HUES48 (cell line): ENCODE results near the gene PAX5.

ENCODE experiments used
- H3K27ac ChIP-seq: one replicate; pipeline ENCODE4 v1.7.0; 2013; ENCODE audit warnings: low read depth, low read length, inconsistent platforms
- H3K27me3 ChIP-seq: 2 replicates; pipeline ENCODE4 v1.6.1; 2013; ENCODE audit warnings: mild to moderate bottlenecking, low read length; ENCODE audit not compliant: control insufficient read depth, insufficient read depth
- H3K36me3 ChIP-seq: 2 replicates; pipeline ENCODE4 v1.6.1; 2013; ENCODE audit warnings: low read length; ENCODE audit not compliant: control insufficient read depth, insufficient read depth
- H3K4me1 ChIP-seq: 2 replicates; pipeline ENCODE4 v1.6.1; 2013; ENCODE audit warnings: mild to moderate bottlenecking, low read length; ENCODE audit not compliant: control insufficient read depth, insufficient read depth
- H3K4me3 ChIP-seq: 2 replicates; pipeline ENCODE4 v1.5.1; 2013; ENCODE audit warnings: mild to moderate bottlenecking, low read depth, low read length
- H3K9ac ChIP-seq: 2 replicates; pipeline ENCODE4 v1.6.1; 2013; ENCODE audit warnings: mild to moderate bottlenecking, low read depth, low read length, moderate library complexity
- H3K9me3 ChIP-seq: 2 replicates; pipeline ENCODE4 v1.6.1; 2013; ENCODE audit warnings: low read length; ENCODE audit not compliant: control insufficient read depth, insufficient read depth

PAX5 gene

DNA sequence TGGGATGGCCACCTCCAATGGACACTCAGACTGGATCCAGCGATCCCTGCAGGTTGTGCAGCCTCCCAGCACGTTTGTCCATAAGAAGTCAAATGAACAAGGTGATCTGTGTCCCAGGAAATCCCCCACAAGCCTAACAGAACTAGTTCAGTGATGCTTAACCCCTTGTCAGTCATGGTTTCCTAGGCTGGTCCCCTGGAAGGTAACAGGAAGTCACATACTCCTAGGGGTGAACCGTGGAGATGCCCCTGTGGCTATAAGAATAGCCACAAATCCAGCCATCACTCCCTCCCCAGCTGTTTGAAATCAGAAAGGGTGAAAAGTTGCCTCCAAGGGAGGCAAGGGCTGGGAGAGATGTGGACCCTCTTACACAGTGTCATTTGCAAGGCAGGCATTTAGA is 22.5 kb downstream of the PAX5 start:
- Histone ChIP-seq H3K27me3 (peaks cover 13% of the 10 kb centered on the region), H3K9ac (no peak overlapping the region), H3K4me3 (no peak overlapping the region), H3K27ac (no peak overlapping the region), H3K4me1 (no peaks in the 10 kb centered on the region), H3K9me3 (no peaks in the 10 kb centered on the region), H3K36me3 (no peaks in the 10 kb centered on the region)

DNA sequence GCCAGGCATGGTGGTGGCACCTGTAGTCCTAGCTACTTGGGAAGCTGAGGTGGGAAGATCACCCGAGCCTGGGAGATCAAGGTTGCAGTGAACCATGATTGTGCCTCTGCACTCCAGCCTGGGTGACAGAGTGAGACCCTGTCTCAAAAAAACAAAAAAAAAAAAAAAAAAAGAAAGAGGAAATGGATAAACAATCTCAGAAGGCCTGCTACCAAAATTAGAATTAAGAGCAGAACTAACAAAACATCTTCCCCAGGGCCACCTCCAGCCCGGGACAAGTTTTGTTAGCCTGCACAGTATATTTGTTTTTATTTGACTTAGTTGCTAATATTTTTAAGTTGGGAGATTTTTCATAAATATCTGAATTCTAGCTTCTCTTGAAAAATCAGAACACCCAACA is 23.1 kb downstream of the PAX5 start:
- Histone ChIP-seq H3K9me3 (no peaks in the 10 kb centered on the region), H3K27ac (no peak overlapping the region), H3K4me3 (no peak overlapping the region), H3K4me1 (no peaks in the 10 kb centered on the region), H3K27me3 (peaks cover 17% of the 10 kb centered on the region), H3K9ac (no peak overlapping the region), H3K36me3 (no peaks in the 10 kb centered on the region)

DNA sequence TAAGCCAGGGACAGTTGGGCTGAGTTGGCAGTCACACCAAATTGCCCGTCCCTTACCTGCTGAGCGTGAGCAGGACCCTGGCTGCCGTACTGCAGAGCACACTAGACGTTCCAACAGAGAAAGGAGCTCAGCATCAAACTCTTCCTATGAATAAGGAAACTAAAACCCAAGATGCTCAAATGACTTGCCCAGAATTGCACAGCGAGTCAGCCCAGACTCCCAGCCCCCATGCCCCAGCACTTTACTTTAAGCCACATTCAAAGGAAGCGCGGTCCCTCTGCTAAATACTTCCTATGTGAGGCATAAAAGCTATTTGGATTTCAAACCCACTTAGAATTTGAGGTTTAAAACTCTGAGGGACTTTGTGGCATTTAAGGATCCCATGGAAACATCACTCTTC is 23.9 kb downstream of the PAX5 start:
- no peak overlapping the region for H3K27ac ChIP-seq
- H3K27me3 ChIP-seq, result peaks cover 24% of the 10 kb centered on the region
- H3K4me1 ChIP-seq, result no peaks in the 10 kb centered on the region
- H3K4me3 ChIP-seq, result no peak overlapping the region
- no peaks in the 10 kb centered on the region for H3K36me3 ChIP-seq
- H3K9ac ChIP-seq, result no peak overlapping the region
- H3K9me3 ChIP-seq, result no peaks in the 10 kb centered on the region

GRCh38 chr9:37007295-37007694 is 26.8 kb downstream of the PAX5 start:
- Histone ChIP-seq H3K27me3 (peaks cover 49% of the 10 kb centered on the region), H3K9ac (no peak overlapping the region), H3K4me3 (no peak overlapping the region), H3K9me3 (no peaks in the 10 kb centered on the region), H3K27ac (no peak overlapping the region), H3K4me1 (peaks cover 5% of the 10 kb centered on the region; the same call in 1 of the 2 replicates), H3K36me3 (no peaks in the 10 kb centered on the region)

DNA sequence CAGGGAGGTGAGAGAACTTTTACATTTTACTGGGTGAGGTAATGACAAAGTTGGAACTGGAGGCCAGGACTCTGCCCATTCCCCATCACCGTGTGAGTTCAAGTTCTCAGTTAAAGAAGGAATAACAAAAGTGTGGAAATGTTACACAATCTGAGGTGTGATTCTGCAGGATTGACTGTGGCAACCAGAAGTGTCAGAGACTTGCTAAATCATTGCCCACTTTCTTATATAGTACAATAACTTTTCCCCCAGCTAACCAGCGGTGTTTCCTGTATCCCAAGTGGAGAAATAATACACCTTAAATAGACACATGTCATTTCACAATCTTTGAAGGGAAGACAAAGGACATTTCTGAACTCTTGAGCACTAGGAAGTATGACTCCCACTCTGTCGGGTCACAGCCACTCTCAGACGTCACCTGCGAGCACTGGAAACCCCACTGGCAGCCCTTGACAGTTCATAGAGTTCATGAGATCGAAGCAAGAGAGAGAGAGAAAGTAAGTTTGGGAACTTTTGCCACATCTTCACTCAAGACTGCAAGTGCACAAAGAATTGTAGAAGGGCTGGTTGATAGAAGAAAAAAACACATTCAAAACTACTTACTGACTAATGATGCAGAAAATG is 28.4 kb downstream of the PAX5 start:
- no peaks in the 10 kb centered on the region for H3K9me3 ChIP-seq
- no peak overlapping the region for H3K27ac ChIP-seq
- no peaks in the 10 kb centered on the region for H3K36me3 ChIP-seq
- no peak overlapping the region for H3K4me3 ChIP-seq
- H3K27me3 ChIP-seq, result peaks cover 65% of the 10 kb centered on the region
- H3K4me1 ChIP-seq, result peaks cover 5% of the 10 kb centered on the region; the same call in 1 of the 2 replicates
- H3K9ac ChIP-seq, result no peak overlapping the region

DNA sequence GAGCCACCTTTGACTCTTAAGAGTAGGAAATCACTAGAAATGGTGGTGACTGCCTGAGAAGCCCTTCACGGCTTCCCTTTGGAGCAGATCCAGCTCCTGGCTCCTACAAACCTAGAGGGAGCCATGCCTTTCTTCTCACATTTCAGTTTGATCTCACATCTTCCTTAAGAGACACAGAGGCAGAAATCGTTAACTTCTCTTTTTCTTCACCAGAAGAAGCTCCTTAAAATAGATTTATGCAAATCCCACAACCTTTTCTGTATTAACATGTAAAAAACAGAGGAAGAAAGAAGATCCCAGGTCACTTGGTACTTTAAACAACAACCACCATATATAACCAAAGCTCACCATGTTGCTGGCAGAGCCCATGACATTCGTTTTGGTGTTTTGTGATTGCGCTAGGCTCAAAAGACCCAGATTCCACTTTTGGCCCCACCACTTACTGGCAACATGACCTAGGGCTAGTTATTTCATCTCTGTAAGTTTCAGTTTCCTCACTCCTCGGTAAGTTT is 29.6 kb downstream of the PAX5 start:
- no peak overlapping the region for H3K27ac ChIP-seq
- no peak overlapping the region for H3K9ac ChIP-seq
- H3K9me3 ChIP-seq, result no peaks in the 10 kb centered on the region
- no peak overlapping the region for H3K4me3 ChIP-seq
- no peaks in the 10 kb centered on the region for H3K36me3 ChIP-seq
- peaks cover 7% of the 10 kb centered on the region; the same call in 1 of the 2 replicates for H3K4me1 ChIP-seq
- H3K27me3 ChIP-seq, result peaks cover 77% of the 10 kb centered on the region

DNA sequence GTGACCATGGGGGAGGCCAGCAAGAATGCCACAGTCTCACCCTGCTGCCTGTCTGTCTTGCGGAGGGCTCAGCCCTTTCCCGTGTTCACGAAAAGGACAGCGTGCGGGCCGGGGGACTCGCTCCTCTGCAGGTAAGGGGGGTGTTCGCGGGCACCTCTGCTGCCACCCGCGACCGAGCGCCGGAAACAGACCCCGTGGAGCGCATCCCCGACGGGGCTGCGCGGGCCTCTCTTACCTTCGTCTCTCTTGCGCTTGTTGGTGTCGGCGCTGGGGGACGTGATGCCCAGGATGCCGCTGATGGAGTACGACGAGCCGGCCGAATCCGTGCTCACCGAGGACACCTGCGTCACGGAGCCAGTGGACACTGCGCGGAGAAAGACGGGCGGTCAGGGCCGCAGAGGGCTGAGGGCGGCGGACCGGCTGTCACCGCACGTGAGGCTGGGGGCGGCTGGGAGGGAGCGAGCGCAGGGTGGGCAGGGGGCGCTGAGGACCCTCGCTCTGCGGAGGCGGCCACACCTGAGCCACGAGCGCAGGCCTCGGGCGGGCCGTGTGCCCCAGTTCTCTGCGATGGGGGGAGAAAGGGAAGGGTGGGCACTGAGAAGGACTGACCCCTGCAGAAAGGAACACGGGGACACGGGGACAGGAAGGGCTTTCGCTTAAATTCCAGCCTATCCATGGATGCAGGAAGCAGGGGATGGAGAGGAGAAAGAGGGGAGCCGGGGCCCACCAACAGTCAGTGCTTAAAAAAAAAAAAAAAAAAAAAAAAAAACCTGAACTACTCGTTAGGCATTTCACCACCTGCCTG is 31.5 kb downstream of the PAX5 start:
- H3K9me3 ChIP-seq, result no peaks in the 10 kb centered on the region
- no peak overlapping the region for H3K27ac ChIP-seq
- no peak overlapping the region for H3K9ac ChIP-seq
- peak overlapping the region; percentile 58 for H3K4me3 ChIP-seq
- no peaks in the 10 kb centered on the region for H3K36me3 ChIP-seq
- H3K4me1 ChIP-seq, result peaks cover 7% of the 10 kb centered on the region; the same call in 1 of the 2 replicates
- peaks cover 89% of the 10 kb centered on the region for H3K27me3 ChIP-seq

DNA sequence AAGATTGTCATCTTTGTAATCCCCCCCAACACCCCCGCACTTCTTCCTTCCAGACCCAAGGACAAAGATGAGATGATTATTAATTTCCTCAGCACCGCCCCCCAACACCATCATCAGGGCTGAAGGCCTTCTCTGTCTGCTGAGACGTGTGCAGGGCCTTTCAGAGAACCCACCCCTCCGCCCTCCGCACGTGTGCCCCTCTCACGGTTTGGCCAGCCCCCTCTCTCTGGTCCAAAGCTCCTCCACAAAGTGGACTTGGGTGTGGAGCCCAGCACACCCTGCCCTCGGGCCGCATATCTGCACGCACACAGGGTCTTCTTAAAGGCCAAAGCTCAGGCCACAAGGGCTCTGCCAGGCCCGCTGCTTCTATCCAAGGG is 32.0 kb downstream of the PAX5 start:
- Histone ChIP-seq H3K9me3 (no peaks in the 10 kb centered on the region), H3K4me1 (peaks cover 7% of the 10 kb centered on the region; the same call in 1 of the 2 replicates), H3K27me3 (peaks cover 94% of the 10 kb centered on the region), H3K36me3 (no peaks in the 10 kb centered on the region), H3K27ac (no peak overlapping the region), H3K4me3 (peak overlapping the region; percentile 58), H3K9ac (no peak overlapping the region)

DNA sequence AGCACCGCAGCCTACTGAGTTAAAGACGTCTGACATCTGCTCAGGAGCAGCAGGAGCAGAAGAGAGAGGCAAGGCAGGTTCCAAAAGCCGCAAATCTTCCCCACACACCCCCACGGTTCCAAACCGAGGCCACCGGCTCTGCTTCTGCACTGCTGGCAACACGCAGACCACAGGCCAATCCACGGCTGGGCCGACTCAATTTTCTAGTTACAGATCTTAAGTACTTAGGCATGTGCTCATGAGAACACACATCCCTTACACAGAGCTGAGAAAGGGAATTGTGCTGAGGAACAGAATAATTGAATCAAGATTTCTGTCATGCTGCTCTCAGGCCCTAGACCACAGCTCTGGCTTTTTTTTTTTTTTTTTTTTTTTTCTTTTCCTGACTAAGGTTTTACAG is 32.6 kb downstream of the PAX5 start:
- H3K4me1 ChIP-seq, result peaks cover 8% of the 10 kb centered on the region; the same call in 1 of the 2 replicates

DNA sequence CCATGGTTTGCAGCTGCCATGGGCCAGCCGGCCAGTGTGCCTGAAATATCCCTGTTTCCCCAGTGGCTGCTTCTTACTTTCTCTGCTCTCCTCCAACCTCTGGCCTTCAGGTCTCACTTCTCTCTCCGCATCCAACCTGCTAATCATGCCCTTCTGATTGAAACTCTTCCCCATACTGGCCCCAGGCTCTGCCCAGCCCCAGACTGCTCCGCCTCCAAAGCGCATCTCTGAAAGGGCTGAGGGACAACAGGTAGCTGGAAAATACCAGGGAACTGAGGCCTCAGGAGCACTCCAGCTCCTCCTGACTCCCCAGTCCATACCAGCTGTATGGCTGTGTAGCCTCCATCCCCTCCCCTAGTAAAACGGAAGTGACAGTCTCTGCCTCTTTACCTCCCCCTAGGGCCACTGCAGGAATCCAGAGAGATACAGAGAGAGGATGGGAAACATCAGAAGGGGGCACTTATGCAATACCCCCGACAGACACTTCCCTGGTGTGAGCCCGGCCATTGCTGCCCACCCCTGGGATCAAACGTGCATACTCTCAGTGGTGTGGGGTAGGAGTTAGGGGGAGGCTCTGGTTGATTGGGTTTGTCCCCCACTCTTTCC is 34.2 kb downstream of the PAX5 start:
- Histone ChIP-seq H3K4me3 (no peak overlapping the region), H3K36me3 (no peaks in the 10 kb centered on the region), H3K27ac (no peak overlapping the region), H3K9me3 (no peaks in the 10 kb centered on the region), H3K27me3 (peaks cover 85% of the 10 kb centered on the region), H3K4me1 (peaks cover 13% of the 10 kb centered on the region), H3K9ac (no peak overlapping the region)

More for the DNA sequence above, 32.6 kb downstream of the PAX5 start:
- Histone ChIP-seq H3K9ac (no peak overlapping the region), H3K4me3 (no peak overlapping the region), H3K27ac (no peak overlapping the region), H3K27me3 (peaks cover 94% of the 10 kb centered on the region), H3K9me3 (no peaks in the 10 kb centered on the region), H3K36me3 (no peaks in the 10 kb centered on the region)

- Histone ChIP-seq H3K27ac (no peak overlapping the region), H3K27me3 (peaks cover 67% of the 10 kb centered on the region), H3K9me3 (no peaks in the 10 kb centered on the region), H3K36me3 (no peaks in the 10 kb centered on the region), H3K4me3 (no peak overlapping the region), H3K9ac (no peak overlapping the region), H3K4me1 (peaks cover 8% of the 10 kb centered on the region)
Observed at GRCh38 chr9:36997414-36997813, 36.7 kb downstream of the PAX5 start.
